Measurements from ENCODE around the gene OR2L2. TPM values are rescaled to one million over a fixed set of nuclear protein-coding genes. Genes with fewer than 3 reads are reported as not detected.
"Not testable (repeated sequence)": the region's sequence is repeated elsewhere in the genome, so short reads cannot be mapped to it uniquely, and the experiment has no call there.

The OR2L2 gene
- total RNA-seq, 4 donors from 2014 or later, result not detected

GRCh38 chr1:248047008-248047407 is 17.1 kb downstream of the OR2L2 start:
- no peak for DNase-seq (ENCODE audit: low spot score in 2 of 2)
- 56% methylated on average over 1 of the region's 1 CpG for WGBS
- no peak overlapping the region for H3K27ac ChIP-seq
- no peak overlapping the region for H3K4me3 ChIP-seq
- no peaks in the 10 kb centered on the region for H3K27me3 ChIP-seq
- no peaks in the 10 kb centered on the region for H3K36me3 ChIP-seq
- TF ChIP-seq POLR2A (IDR thresholded peaks at IDR 0.05), result no peak
- TF ChIP-seq CTCF (IDR thresholded peaks at IDR 0.05), result no peak
- no peak for TF ChIP-seq POLR2AphosphoS5 (IDR thresholded peaks at IDR 0.05)
- TF ChIP-seq EP300 (IDR thresholded peaks at IDR 0.05), result no peak
- peaks cover 3% of the 10 kb centered on the region for H3K9me3 ChIP-seq
- no peaks in the 10 kb centered on the region for H3K4me1 ChIP-seq

GRCh38 chr1:248054671-248055070 is 24.8 kb downstream of the OR2L2 start:
- Histone ChIP-seq H3K9me3 (peaks cover 2% of the 10 kb centered on the region), H3K4me3 (no peak overlapping the region), H3K27me3 (no peaks in the 10 kb centered on the region), H3K36me3 (no peaks in the 10 kb centered on the region), H3K27ac (no peak overlapping the region), H3K4me1 (no peaks in the 10 kb centered on the region)
- TF ChIP-seq CTCF (IDR thresholded peaks at IDR 0.05), result no peak
- no peak for TF ChIP-seq POLR2AphosphoS5 (IDR thresholded peaks at IDR 0.05)
- no peak for TF ChIP-seq EP300 (IDR thresholded peaks at IDR 0.05)
- no peak for TF ChIP-seq POLR2A (IDR thresholded peaks at IDR 0.05)
- no peak for DNase-seq (ENCODE audit: low spot score in 2 of 2)

GRCh38 chr1:248055261-248055660 is 25.4 kb downstream of the OR2L2 start:
- Histone ChIP-seq H3K36me3 (no peaks in the 10 kb centered on the region), H3K4me1 (no peaks in the 10 kb centered on the region), H3K4me3 (no peak overlapping the region), H3K27me3 (no peaks in the 10 kb centered on the region), H3K9me3 (peaks cover 4% of the 10 kb centered on the region), H3K27ac (no peak overlapping the region)
- TF ChIP-seq CTCF (IDR thresholded peaks at IDR 0.05) (no peak), EP300 (IDR thresholded peaks at IDR 0.05) (no peak), POLR2AphosphoS5 (IDR thresholded peaks at IDR 0.05) (no peak), POLR2A (IDR thresholded peaks at IDR 0.05) (no peak)
- WGBS, result 67% methylated on average over 2 of the region's 2 CpGs
- DNase-seq (ENCODE audit: low spot score in 2 of 2), result no peak

- TF ChIP-seq EP300 (IDR thresholded peaks at IDR 0.05) (no peak), POLR2A (IDR thresholded peaks at IDR 0.05) (no peak), POLR2AphosphoS5 (IDR thresholded peaks at IDR 0.05) (no peak), CTCF (IDR thresholded peaks at IDR 0.05) (no peak)
- Histone ChIP-seq H3K27me3 (no peaks in the 10 kb centered on the region), H3K4me1 (no peaks in the 10 kb centered on the region), H3K9me3 (peaks cover 3% of the 10 kb centered on the region), H3K4me3 (no peak overlapping the region), H3K27ac (no peak overlapping the region), H3K36me3 (no peaks in the 10 kb centered on the region)
- DNase-seq (ENCODE audit: low spot score in 2 of 2), result no peak
- WGBS, result 71% methylated on average over 2 of the region's 2 CpGs
These were observed 35.2 kb downstream of the OR2L2 start for GRCh38 chr1:248065071-248065470.

- H3K27me3 ChIP-seq, result no peaks in the 10 kb centered on the region
- no peak for DNase-seq (ENCODE audit: low spot score in 2 of 2)
- TF ChIP-seq POLR2AphosphoS5 (IDR thresholded peaks at IDR 0.05), result no peak
- no peak for TF ChIP-seq CTCF (IDR thresholded peaks at IDR 0.05)
- no peak for TF ChIP-seq EP300 (IDR thresholded peaks at IDR 0.05)
- no peak for TF ChIP-seq POLR2A (IDR thresholded peaks at IDR 0.05)
- WGBS, result 96% methylated on average over 3 of the region's 3 CpGs
- no peaks in the 10 kb centered on the region for H3K36me3 ChIP-seq
- no peak overlapping the region for H3K4me3 ChIP-seq
- peaks cover 3% of the 10 kb centered on the region for H3K9me3 ChIP-seq
- no peak overlapping the region for H3K27ac ChIP-seq
- H3K4me1 ChIP-seq, result no peaks in the 10 kb centered on the region
These were observed 35.7 kb downstream of the OR2L2 start for GRCh38 chr1:248065604-248066003.

GRCh38 chr1:248083864-248084263 is 54.0 kb downstream of the OR2L2 start:
- H3K27ac ChIP-seq; H3K4me3 ChIP-seq; DNase-seq (ENCODE audit: low spot score in 2 of 2); H3K9me3 ChIP-seq; H3K4me1 ChIP-seq; H3K27me3 ChIP-seq; H3K36me3 ChIP-seq: not testable (repeated sequence)
- 87% methylated on average over 3 of the region's 17 CpGs for WGBS

Measured in suprapubic skin (tissue), 4 donors.